Fibroblast of lung (primary cell): ENCODE data around the gene SEMA4C. TPM values are rescaled to one million over a fixed set of nuclear protein-coding genes. Genes with fewer than 3 reads are reported as not detected.

Source experiments
- DNase-seq, 2 donors: peaks; one replicate each; pipeline versions ENCODE4 v3.0.0 to v3.0.0-alpha.2; 2010; ENCODE audit warnings: low read depth in 2 of 2
- H2AFZ ChIP-seq: 2 replicates; pipeline ENCODE4 v1.5.1; 2012; ENCODE audit warnings: low read length, control low read depth, inconsistent platforms
- H3K27ac ChIP-seq: 2 replicates; pipeline ENCODE4 v1.5.1; 2011; ENCODE audit warnings: low read length, control low read depth; ENCODE audit not compliant: insufficient read depth
- H3K27me3 ChIP-seq: 2 replicates; pipeline ENCODE4 v1.5.1; 2011; ENCODE audit warnings: mild to moderate bottlenecking, low read length; ENCODE audit not compliant: control insufficient read depth, insufficient read depth
- H3K36me3 ChIP-seq: 2 replicates; pipeline ENCODE4 v1.5.1; 2011; ENCODE audit warnings: low read length; ENCODE audit not compliant: control insufficient read depth, insufficient read depth
- H3K4me1 ChIP-seq: 2 replicates; pipeline ENCODE4 v1.5.1; 2011; ENCODE audit warnings: low read length; ENCODE audit not compliant: control insufficient read depth, insufficient read depth; ENCODE audit errors: extremely low read depth
- H3K4me2 ChIP-seq: 2 replicates; pipeline ENCODE4 v1.5.1; 2011; ENCODE audit warnings: low read length, control low read depth; ENCODE audit not compliant: insufficient read depth; ENCODE audit errors: extremely low read depth
- H3K4me3 ChIP-seq, 4 experiments: fragments of 200-600 bp in 1 of 4; sonication (generic) in 1 of 4; replicated peaks in 1 of 4; 2 replicates each; pipeline ENCODE4 v1.5.1; 2011 to 2016; ENCODE audit warnings: low read length in 4 of 4, low read depth in 3 of 4, mild to moderate bottlenecking in 3 of 4, control low read depth in 2 of 4, inconsistent platforms in 1 of 4, mixed read lengths in 1 of 4; ENCODE audit not compliant: insufficient read depth in 1 of 4; ENCODE audit errors: control extremely low read depth in 1 of 4
- H3K79me2 ChIP-seq: 2 replicates; pipeline ENCODE4 v1.5.1; 2012; ENCODE audit warnings: mild to moderate bottlenecking, low read length, inconsistent platforms; ENCODE audit not compliant: control insufficient read depth, insufficient read depth
- H3K9ac ChIP-seq: 2 replicates; pipeline ENCODE4 v1.5.1; 2011; ENCODE audit warnings: mild to moderate bottlenecking, low read length, control low read depth; ENCODE audit not compliant: insufficient read depth
- H3K9me3 ChIP-seq: 2 replicates; pipeline ENCODE4 v1.5.1; 2012; ENCODE audit warnings: low read depth, low read length; ENCODE audit not compliant: control insufficient read depth, insufficient read depth
- H4K20me1 ChIP-seq: 2 replicates; pipeline ENCODE4 v1.5.1; 2011; ENCODE audit warnings: low read length; ENCODE audit not compliant: control insufficient read depth, insufficient read depth; ENCODE audit errors: extremely low read depth
- CTCF ChIP-seq, 2 donors: IDR thresholded peaks in 1 of 2; conservative IDR thresholded peaks in 1 of 2; 1 replicate in 1 of 2; 2 replicates in 1 of 2; pipeline ENCODE4 v1.5.1; 2011 to 2012; ENCODE audit warnings: low read length in 2 of 2, control low read depth in 1 of 2, inconsistent platforms in 1 of 2, low read depth in 1 of 2, mild to moderate bottlenecking in 1 of 2
- EZH2 ChIP-seq: IDR thresholded peaks from 2 replicates; pipeline ENCODE4 v1.5.1; 2012; ENCODE audit warnings: low read length, control low read depth, mild to moderate bottlenecking; ENCODE audit errors: missing control alignments
- polyA plus RNA-seq, 2 donors: library from polyadenylated mRNA; depleted of rRNA in 1 of 2; stranded (reverse) in 1 of 2; unstranded in 1 of 2; fragments of >200 nt; gene quantifications; 2 replicates each; pipeline ENCODE4 v1.2.1, GENCODE V29; 2011 to 2012; ENCODE audit warnings: missing spikeins in 1 of 2
- total RNA-seq: library from RNA; depleted of rRNA; stranded (reverse); fragments of >200 nt; gene quantifications from 2 replicates; pipeline ENCODE4 v1.2.1, GENCODE V29; 2014

Gene SEMA4C
- total and polyA plus RNA-seq, 2 donors (not counting 1 experiment from before 2014, with no cell fraction given) = 12.7 to 17.5 TPM

GRCh38 chr2:96832754-96833507 is 36.9 kb downstream of the SEMA4C start:
- no peak overlapping the region for H3K4me3 ChIP-seq
- no peak overlapping the region for H3K27ac ChIP-seq
- no peaks in the 10 kb centered on the region for H3K9me3 ChIP-seq
- H4K20me1 ChIP-seq = no peaks in the 10 kb centered on the region
- no peak for TF ChIP-seq EZH2
- no peak for TF ChIP-seq CTCF (conservative IDR thresholded peaks at IDR 0.05 in 1 of 2, IDR thresholded peaks at IDR 0.05 in 1 of 2; ENCODE audit: low read depth in 1 of 2, low read length in 2 of 2)
- no peaks in the 10 kb centered on the region for H3K79me2 ChIP-seq
- no peak overlapping the region for H3K4me2 ChIP-seq
- H3K9ac ChIP-seq = no peak overlapping the region
- peaks cover 6% of the 10 kb centered on the region for H3K36me3 ChIP-seq
- no peaks in the 10 kb centered on the region for H3K27me3 ChIP-seq
- H2AFZ ChIP-seq = peak overlapping the region; percentile 52
- DNase-seq = peak; percentile 42 to 75
- H3K4me1 ChIP-seq = peaks cover 7% of the 10 kb centered on the region

DNA sequence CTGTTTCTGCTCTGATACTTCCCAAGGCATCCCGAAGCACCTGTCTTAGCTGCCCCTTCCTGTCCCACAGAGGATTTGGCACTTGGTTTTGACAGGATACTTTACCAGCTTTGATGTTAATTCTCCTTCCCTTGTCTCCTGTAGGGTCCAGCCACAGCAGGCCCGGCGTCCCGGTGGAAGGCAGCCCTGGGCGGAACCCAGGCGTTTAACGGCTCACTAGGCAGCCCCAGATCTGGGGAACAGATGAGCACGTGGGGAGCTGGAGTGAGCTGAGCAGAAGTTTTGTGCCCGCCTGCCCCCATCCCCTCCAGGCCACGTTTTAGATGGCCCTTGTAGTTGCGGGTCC is 37.5 kb downstream of the SEMA4C start:
- peaks cover 10% of the 10 kb centered on the region for H3K36me3 ChIP-seq
- no peak overlapping the region for H3K9ac ChIP-seq
- TF ChIP-seq CTCF (conservative IDR thresholded peaks at IDR 0.05 in 1 of 2, IDR thresholded peaks at IDR 0.05 in 1 of 2; ENCODE audit: low read depth in 1 of 2, low read length in 2 of 2) (no peak), EZH2 (no peak)
- no peaks in the 10 kb centered on the region for H3K9me3 ChIP-seq
- no peak for DNase-seq
- no peak overlapping the region for H3K4me2 ChIP-seq
- H3K79me2 ChIP-seq = no peaks in the 10 kb centered on the region
- no peak overlapping the region for H2AFZ ChIP-seq
- H3K4me1 ChIP-seq = peaks cover 7% of the 10 kb centered on the region
- no peaks in the 10 kb centered on the region for H3K27me3 ChIP-seq
- no peaks in the 10 kb centered on the region for H4K20me1 ChIP-seq
- H3K4me3 ChIP-seq = no peak overlapping the region
- H3K27ac ChIP-seq = no peak overlapping the region

GRCh38 chr2:96831679-96832078 is 38.2 kb downstream of the SEMA4C start:
- Histone ChIP-seq H3K4me3 (no peak overlapping the region), H3K9me3 (no peaks in the 10 kb centered on the region), H3K27ac (no peak overlapping the region), H2AFZ (no peak overlapping the region), H3K4me1 (peaks cover 7% of the 10 kb centered on the region), H3K27me3 (no peaks in the 10 kb centered on the region), H3K36me3 (peaks cover 10% of the 10 kb centered on the region), H4K20me1 (no peaks in the 10 kb centered on the region), H3K79me2 (no peaks in the 10 kb centered on the region), H3K4me2 (no peak overlapping the region), H3K9ac (no peak overlapping the region)
- TF ChIP-seq CTCF (conservative IDR thresholded peaks at IDR 0.05 in 1 of 2, IDR thresholded peaks at IDR 0.05 in 1 of 2; ENCODE audit: low read depth in 1 of 2, low read length in 2 of 2) (no peak), EZH2 (no peak)
- no peak for DNase-seq
